Middle frontal gyrus (tissue), 1 donor: ENCODE measurements around the gene RNF133.
A peak's percentile ranks its signal among the peaks of the same experiment; 100 is the strongest.

Source experiments
- DNase-seq: peaks from one replicate; pipeline ENCODE4 v3.0.0-alpha.2; 2015; ENCODE audit warnings: low spot score; ENCODE audit errors: extremely low spot score

Gene RNF133

GRCh38 chr7:122699017-122699416, at the start of gene RNF133:
TSS of gene RNF133 (minus strand) at chr7:122699117. CDS start at chr7:122698918, 199 bp downstream.
- no peak for DNase-seq

GRCh38 chr7:122748195-122748594, 49.3 kb upstream of the RNF133 start:
- DNase-seq = peak; percentile 36

GRCh38 chr7:122746948-122747347, 48.0 kb upstream of the RNF133 start:
- no peak for DNase-seq

- no peak for DNase-seq
These were observed 44.3 kb upstream of the RNF133 start for GRCh38 chr7:122743211-122743610.

GRCh38 chr7:122738947-122739346, 40.0 kb upstream of the RNF133 start:
- DNase-seq = no peak

GRCh38 chr7:122736183-122736582, 37.3 kb upstream of the RNF133 start:
- DNase-seq = no peak

- no peak for DNase-seq
These were observed 28.8 kb upstream of the RNF133 start for GRCh38 chr7:122727759-122728158.

- DNase-seq = no peak
These were observed 28.4 kb upstream of the RNF133 start for GRCh38 chr7:122727354-122727753.

GRCh38 chr7:122726881-122727280, 28.0 kb upstream of the RNF133 start:
- no peak for DNase-seq

- DNase-seq = no peak
These were observed 25.4 kb upstream of the RNF133 start for GRCh38 chr7:122724366-122724765.

- no peak for DNase-seq
These were observed 20.2 kb upstream of the RNF133 start for GRCh38 chr7:122719010-122719578.

GRCh38 chr7:122717356-122718089, 18.6 kb upstream of the RNF133 start:
- DNase-seq = no peak

- no peak for DNase-seq
These were observed 16.3 kb upstream of the RNF133 start for GRCh38 chr7:122715183-122715582.

- no peak for DNase-seq
These were observed 12.0 kb upstream of the RNF133 start for GRCh38 chr7:122710916-122711315.

- DNase-seq = no peak
These were observed 11.2 kb upstream of the RNF133 start for GRCh38 chr7:122709930-122710646.

- no peak for DNase-seq
These were observed 7.9 kb upstream of the RNF133 start for GRCh38 chr7:122706836-122707235.

GRCh38 chr7:122702872-122703510, 4.1 kb upstream of the RNF133 start, which contains the start of gene RNF148:
TSS of gene RNF148 (minus strand) at chr7:122702922. CDS start at chr7:122702750, 172 bp downstream.
- DNase-seq = no peak

GRCh38 chr7:122695816-122696215, 3.1 kb downstream of the RNF133 start:
- DNase-seq = no peak

- DNase-seq = no peak
These were observed 4.2 kb downstream of the RNF133 start for GRCh38 chr7:122694697-122695096.

- DNase-seq = no peak
These were observed 6.1 kb downstream of the RNF133 start for GRCh38 chr7:122692769-122693309.

GRCh38 chr7:122691569-122692235, 7.2 kb downstream of the RNF133 start:
- no peak for DNase-seq
